ENCODE results near the gene USP9Y.

GRCh38 chrY:12678111-12678510 is 22.9 kb upstream of the USP9Y start:
- TF ChIP-seq GATA2 (IDR thresholded peaks at IDR 0.05; ENCODE audit: low read depth, low read length) (no peak), GATA3 (IDR thresholded peaks at IDR 0.05; ENCODE audit: low read depth, low read length) (no peak)
